OCI-LY7 (cell line): ENCODE measurements around the gene S100A9. TPM values are rescaled to one million over a fixed set of nuclear protein-coding genes. Genes with fewer than 3 reads are reported as not detected.

Experiments
- BruUV-seq: library from RNA; stranded (reverse); fragments of 400-500 nt; replicated peaks from 2 replicates; lab custom pipeline; 2021; lab: Mats Ljungman, UMichigan
- CTCF ChIA-PET: fragments of 300-600 bp; sonication (Branson Sonifier 250); formaldehyde crosslinking; loops from one replicate; lab custom pipeline; 2022; ENCODE audit warnings: antibody characterized with exemption; ENCODE audit not compliant: unreplicated experiment; lab: Charles Lee
- POLR2A ChIA-PET: fragments of 300-600 bp; sonication (Branson Sonifier 250); formaldehyde crosslinking; loops from one replicate; lab custom pipeline; 2022; ENCODE audit warnings: antibody characterized with exemption; lab: Charles Lee
- DNase-seq: peaks from one replicate; pipeline ENCODE4 v3.0.0-alpha.2; 2015; ENCODE audit warnings: low spot score
- H2AFZ ChIP-seq: fragments of 200-600 bp; sonication (generic), shearing (Covaris generic); 2 replicates; pipeline ENCODE4 v1.6.1; 2014; ENCODE audit warnings: mild to moderate bottlenecking, antibody characterized with exemption, low read length, moderate library complexity
- H3K27ac ChIP-seq: fragments of 200-600 bp; sonication (generic); 2 replicates; pipeline ENCODE4 v1.5.1; 2014; ENCODE audit warnings: mixed run types, low read depth, mild to moderate bottlenecking, moderate library complexity, low read length, inconsistent platforms; ENCODE audit not compliant: poor library complexity, severe bottlenecking
- H3K36me3 ChIP-seq: fragments of 200-600 bp; sonication (generic); 2 replicates; pipeline ENCODE4 v1.6.1; 2014; ENCODE audit warnings: mild to moderate bottlenecking, antibody characterized with exemption, low read length, moderate library complexity, mixed read lengths; ENCODE audit not compliant: insufficient read depth
- H3K4me1 ChIP-seq: fragments of 200-600 bp; sonication (generic); 2 replicates; pipeline ENCODE4 v1.5.1; 2014; ENCODE audit warnings: mild to moderate bottlenecking, low read length; ENCODE audit not compliant: insufficient read depth, poor library complexity, severe bottlenecking
- H3K4me2 ChIP-seq: fragments of 200-600 bp; sonication (generic); 2 replicates; pipeline ENCODE4 v1.6.1; 2014; ENCODE audit warnings: mild to moderate bottlenecking, low read length
- H3K4me3 ChIP-seq: fragments of 200-600 bp; sonication (generic); 2 replicates; pipeline ENCODE4 v1.5.1; 2014; ENCODE audit warnings: mild to moderate bottlenecking, low read depth, low read length; ENCODE audit not compliant: poor library complexity, severe bottlenecking
- H3K79me2 ChIP-seq: fragments of 200-600 bp; sonication (generic); 2 replicates; pipeline ENCODE4 v1.6.1; 2016; ENCODE audit warnings: low read depth, mild to moderate bottlenecking, low read length, moderate library complexity, mixed read lengths; ENCODE audit not compliant: insufficient read depth
- H3K9me2 ChIP-seq: fragments of 200-600 bp; sonication (generic); 2 replicates; pipeline ENCODE4 v1.6.1; 2016; ENCODE audit warnings: mild to moderate bottlenecking, low read length, mixed read lengths; ENCODE audit not compliant: insufficient read depth
- H3K9me3 ChIP-seq: fragments of 200-600 bp; sonication (generic); 2 replicates; pipeline ENCODE4 v1.6.1; 2014; ENCODE audit warnings: mild to moderate bottlenecking, mixed run types, low read length, mixed read lengths
- H4K20me1 ChIP-seq: fragments of 200-600 bp; sonication (generic); 2 replicates; pipeline ENCODE4 v1.6.1; 2014; ENCODE audit warnings: mild to moderate bottlenecking, antibody characterized with exemption, low read length, moderate library complexity, mixed read lengths; ENCODE audit not compliant: insufficient read depth
- EZH2phosphoT487 ChIP-seq: fragments of 200-600 bp; sonication (generic); IDR thresholded peaks from 2 replicates; pipeline ENCODE4 v1.6.1; 2018; ENCODE audit warnings: low read depth, borderline replicate concordance, mild to moderate bottlenecking, mixed run types, antibody characterized with exemption, low read length, moderate library complexity, mixed read lengths
- intact Hi-C: fragments of 100-400 bp; cut with micrococcal nuclease; formaldehyde crosslinking; loops from one replicate; pipeline ENCODE4 v1.10.0; 2022; ENCODE audit not compliant: unreplicated experiment
- total RNA-seq, 2 experiments: library from RNA; depleted of rRNA in 1 of 2; stranded (reverse); fragments of >200 nt in 1 of 2; shearing (Covaris generic) in 1 of 2; gene quantifications; 2 replicates each; pipeline ENCODE4 v1.2.3, GENCODE V29; 2014 to 2022
- TF ChIP-seq, protein P1 (sequence below): fragments of 200-600 bp; sonication (generic); conservative IDR thresholded peaks from 2 replicates; pipeline ENCODE4 v1.5.1; 2014; ENCODE audit warnings: mild to moderate bottlenecking, antibody characterized with exemption, low read length, moderate library complexity, mixed read lengths

Gene S100A9
- total RNA-seq, 2 experiments from 2014 or later: not detected

GRCh38 chr1:153361480-153362109, 3.9 kb downstream of the S100A9 start:
- Histone ChIP-seq H3K36me3 (no peaks in the 10 kb centered on the region), H2AFZ (no peak overlapping the region), H3K9me3 (no peaks in the 10 kb centered on the region), H4K20me1 (no peaks in the 10 kb centered on the region), H3K9me2 (no peaks in the 10 kb centered on the region), H3K4me1 (no peaks in the 10 kb centered on the region), H3K27ac (no peak overlapping the region), H3K79me2 (no peaks in the 10 kb centered on the region), H3K4me3 (no peak overlapping the region), H3K4me2 (no peak overlapping the region)
- ChIA-PET POLR2A (no interaction called here), CTCF (no interaction called here)
- intact Hi-C loops: no loop called here
- TF ChIP-seq EZH2phosphoT487: no peak
- TF ChIP-seq, protein P1, sequence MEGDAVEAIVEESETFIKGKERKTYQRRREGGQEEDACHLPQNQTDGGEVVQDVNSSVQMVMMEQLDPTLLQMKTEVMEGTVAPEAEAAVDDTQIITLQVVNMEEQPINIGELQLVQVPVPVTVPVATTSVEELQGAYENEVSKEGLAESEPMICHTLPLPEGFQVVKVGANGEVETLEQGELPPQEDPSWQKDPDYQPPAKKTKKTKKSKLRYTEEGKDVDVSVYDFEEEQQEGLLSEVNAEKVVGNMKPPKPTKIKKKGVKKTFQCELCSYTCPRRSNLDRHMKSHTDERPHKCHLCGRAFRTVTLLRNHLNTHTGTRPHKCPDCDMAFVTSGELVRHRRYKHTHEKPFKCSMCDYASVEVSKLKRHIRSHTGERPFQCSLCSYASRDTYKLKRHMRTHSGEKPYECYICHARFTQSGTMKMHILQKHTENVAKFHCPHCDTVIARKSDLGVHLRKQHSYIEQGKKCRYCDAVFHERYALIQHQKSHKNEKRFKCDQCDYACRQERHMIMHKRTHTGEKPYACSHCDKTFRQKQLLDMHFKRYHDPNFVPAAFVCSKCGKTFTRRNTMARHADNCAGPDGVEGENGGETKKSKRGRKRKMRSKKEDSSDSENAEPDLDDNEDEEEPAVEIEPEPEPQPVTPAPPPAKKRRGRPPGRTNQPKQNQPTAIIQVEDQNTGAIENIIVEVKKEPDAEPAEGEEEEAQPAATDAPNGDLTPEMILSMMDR: no peak
- BruUV-seq: no TSS peak
- DNase-seq: no peak

DNA sequence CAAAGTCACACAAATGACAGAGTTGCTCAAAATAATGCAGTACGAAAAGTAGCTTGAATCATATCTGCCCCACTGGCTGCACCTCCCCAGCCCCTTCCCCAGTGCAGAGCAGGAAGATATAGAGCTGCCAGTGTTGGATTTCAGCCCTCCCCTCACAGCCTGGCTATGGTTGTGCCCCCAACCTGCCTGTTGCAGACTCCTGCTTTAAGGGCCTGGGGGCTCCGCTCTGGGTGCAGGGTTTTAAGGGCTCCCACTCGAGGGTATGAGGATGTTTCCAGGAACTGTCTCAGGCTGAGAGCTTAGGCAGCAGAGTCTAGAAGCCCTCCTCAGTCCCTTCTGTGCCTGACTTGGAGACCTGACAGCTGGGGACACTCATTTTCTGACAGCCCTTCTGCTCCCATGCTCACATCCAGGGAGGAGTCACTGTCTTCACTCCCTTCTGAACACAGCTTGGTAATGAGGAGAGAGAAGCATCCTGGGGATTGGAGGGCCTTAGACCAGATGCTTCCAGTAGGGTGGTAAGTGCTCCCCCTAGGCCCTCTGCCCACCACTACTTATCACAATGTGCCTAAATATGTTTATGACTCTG, 4.6 kb downstream of the S100A9 start:
- no peaks in the 10 kb centered on the region for H4K20me1 ChIP-seq
- H2AFZ ChIP-seq: no peak overlapping the region
- H3K9me3 ChIP-seq: no peaks in the 10 kb centered on the region
- DNase-seq: no peak
- no peaks in the 10 kb centered on the region for H3K79me2 ChIP-seq
- ChIA-PET CTCF (no interaction called here), POLR2A (no interaction called here)
- no peaks in the 10 kb centered on the region for H3K9me2 ChIP-seq
- no TSS peak for BruUV-seq
- TF ChIP-seq, protein P1: no peak
- TF ChIP-seq EZH2phosphoT487: no peak
- no peak overlapping the region for H3K4me2 ChIP-seq
- no peaks in the 10 kb centered on the region for H3K4me1 ChIP-seq
- no peaks in the 10 kb centered on the region for H3K36me3 ChIP-seq
- intact Hi-C loops: no loop called here
- no peak overlapping the region for H3K27ac ChIP-seq
- no peak overlapping the region for H3K4me3 ChIP-seq

- no TSS peak for BruUV-seq
- CTCF ChIA-PET: no interaction called here
Measured at GRCh38 chr1:153363641-153364040, 6.0 kb downstream of the S100A9 start.

More at GRCh38 chr1:153363641-153364040, 6.0 kb downstream of the S100A9 start:
- DNase-seq: no peak
- H3K79me2 ChIP-seq: no peaks in the 10 kb centered on the region
- TF ChIP-seq, protein P1: no peak
- TF ChIP-seq EZH2phosphoT487: no peak
- no peaks in the 10 kb centered on the region for H3K36me3 ChIP-seq
- H4K20me1 ChIP-seq: no peaks in the 10 kb centered on the region
- no peak overlapping the region for H3K4me3 ChIP-seq
- no peak overlapping the region for H3K4me2 ChIP-seq
- H2AFZ ChIP-seq: no peak overlapping the region
- H3K9me3 ChIP-seq: no peaks in the 10 kb centered on the region
- POLR2A ChIA-PET: no interaction called here
- intact Hi-C loops: no loop called here
- H3K4me1 ChIP-seq: no peaks in the 10 kb centered on the region
- no peaks in the 10 kb centered on the region for H3K9me2 ChIP-seq
- H3K27ac ChIP-seq: no peak overlapping the region
